Measurements from ENCODE around the gene FHL3.

FHL3 gene

GRCh38 chr1:38012363-38013226, 7.3 kb upstream of the FHL3 start, which contains the start of gene UTP11:
Gene UTP11, plus strand, starts transcription at chr1:38012734. Its CDS starts 69 bp downstream, at chr1:38012803.
- DNase-seq = peak; percentile 99

GRCh38 chr1:38009841-38010180, 4.5 kb upstream of the FHL3 start:
- no peak for DNase-seq

- DNase-seq = no peak
Observed at GRCh38 chr1:38009088-38009840, 4.0 kb upstream of the FHL3 start.

- no peak for DNase-seq
Observed at GRCh38 chr1:38006008-38006828, 904 bp upstream of the FHL3 start.

DNA sequence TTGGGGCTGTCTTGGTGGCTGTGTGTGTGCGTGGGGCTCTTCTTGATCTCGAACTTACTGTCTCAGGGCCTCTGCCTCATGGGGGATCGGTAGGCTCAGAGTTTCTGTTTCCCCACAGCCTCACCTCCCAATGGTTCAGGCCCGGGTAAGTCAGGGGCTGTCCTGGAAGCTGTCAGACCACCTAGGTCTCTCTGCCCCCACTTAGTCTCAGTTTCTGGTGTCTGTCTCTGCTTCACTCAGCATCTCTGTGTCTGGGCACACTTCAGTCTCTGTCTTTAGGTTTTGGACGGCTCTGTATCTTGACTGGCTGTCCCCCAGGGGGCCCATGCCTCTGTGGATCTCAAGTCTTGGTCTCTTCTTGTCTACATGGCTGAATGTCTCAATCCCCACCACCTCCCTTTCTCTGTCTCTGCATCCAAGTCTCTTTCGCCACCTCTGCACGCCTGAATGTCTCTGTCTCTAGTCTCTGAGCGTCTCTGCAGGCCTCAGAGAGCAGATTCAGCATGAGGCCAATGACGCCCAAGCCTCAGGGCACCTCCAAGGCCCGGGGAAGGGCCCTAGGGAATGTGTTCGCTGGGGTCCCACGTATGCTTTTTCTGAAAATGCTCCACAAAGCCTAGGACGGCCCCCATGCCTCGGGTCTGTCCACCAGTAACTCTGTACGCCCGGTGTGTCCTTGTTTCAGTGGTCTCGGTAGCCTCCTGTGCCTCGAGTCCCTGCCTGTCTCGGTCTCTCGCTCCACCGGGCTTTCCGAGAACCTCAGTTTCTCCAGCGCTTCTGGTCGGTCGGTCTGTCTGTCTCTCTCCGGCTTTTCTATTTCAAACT, 818 bp downstream of the FHL3 start:
- no peak for DNase-seq

DNA sequence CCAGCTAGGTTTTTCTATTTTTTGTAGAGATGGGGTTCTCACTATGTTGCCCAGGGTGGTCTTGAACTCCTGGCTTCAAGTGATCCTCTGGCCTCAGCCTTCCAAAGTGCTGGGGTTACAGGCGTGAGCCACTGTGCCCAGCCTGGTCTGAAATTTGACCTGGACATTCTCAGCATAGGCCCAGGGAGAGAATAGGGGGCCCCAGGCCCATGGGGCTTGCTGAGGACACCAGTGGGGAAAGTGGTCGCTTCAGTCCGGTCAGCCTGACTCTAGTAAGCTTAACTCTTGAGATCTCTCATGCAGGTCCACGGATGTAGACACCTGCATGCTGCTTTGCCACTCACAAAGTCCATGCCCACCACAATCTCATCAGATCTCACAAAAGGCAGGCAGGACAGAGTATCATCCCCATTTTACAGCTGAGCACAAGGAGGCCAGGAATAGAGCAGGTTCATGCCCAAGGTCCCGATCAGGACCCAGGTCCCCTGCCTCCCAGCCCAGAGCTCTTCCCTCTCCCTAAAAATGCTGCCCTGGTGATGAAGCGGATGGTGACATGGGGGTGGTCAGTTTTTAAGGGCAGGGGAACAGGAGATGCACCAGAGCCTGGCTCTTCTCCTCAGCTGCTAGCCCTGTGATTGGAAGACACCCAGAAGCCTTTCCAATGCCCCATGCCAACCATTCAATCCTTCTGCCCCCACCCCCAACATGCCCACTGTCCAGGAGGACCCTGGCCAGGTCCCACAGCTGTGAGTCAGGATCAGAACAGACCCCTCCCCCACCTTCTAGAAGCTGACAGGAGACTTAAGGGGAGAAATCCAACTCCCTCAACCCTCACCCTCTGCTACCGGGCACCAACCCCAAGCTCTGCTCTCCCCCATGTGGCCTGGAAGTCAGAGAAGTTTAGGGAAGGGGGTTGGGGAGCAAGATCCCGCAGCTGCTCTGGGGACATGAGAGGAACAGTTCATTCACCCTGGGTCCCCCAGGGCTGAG, 1.8 kb downstream of the FHL3 start:
- DNase-seq = no peak

GRCh38 chr1:38000529-38001455, 4.5 kb downstream of the FHL3 start:
- no peak for DNase-seq

DNA sequence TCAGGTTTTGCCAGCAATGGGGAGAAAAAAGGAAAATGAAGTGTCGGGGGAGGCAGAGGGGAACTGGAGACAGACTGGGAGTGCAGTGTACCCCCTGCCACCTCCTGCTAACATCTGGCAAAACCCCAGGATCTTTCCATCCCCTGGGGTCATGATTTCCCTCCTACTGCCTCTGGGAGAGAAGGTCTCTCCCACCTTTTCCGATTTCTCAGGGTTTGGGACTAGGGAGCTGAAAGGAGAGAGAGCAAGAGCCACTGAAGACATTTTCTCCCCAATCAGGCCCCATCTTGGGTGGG, 5.1 kb downstream of the FHL3 start:
- no peak for DNase-seq

GRCh38 chr1:37999430-38000232, 5.7 kb downstream of the FHL3 start:
- no peak for DNase-seq

- no peak for DNase-seq
Observed at GRCh38 chr1:37998913-37999429, 6.3 kb downstream of the FHL3 start.

DNA sequence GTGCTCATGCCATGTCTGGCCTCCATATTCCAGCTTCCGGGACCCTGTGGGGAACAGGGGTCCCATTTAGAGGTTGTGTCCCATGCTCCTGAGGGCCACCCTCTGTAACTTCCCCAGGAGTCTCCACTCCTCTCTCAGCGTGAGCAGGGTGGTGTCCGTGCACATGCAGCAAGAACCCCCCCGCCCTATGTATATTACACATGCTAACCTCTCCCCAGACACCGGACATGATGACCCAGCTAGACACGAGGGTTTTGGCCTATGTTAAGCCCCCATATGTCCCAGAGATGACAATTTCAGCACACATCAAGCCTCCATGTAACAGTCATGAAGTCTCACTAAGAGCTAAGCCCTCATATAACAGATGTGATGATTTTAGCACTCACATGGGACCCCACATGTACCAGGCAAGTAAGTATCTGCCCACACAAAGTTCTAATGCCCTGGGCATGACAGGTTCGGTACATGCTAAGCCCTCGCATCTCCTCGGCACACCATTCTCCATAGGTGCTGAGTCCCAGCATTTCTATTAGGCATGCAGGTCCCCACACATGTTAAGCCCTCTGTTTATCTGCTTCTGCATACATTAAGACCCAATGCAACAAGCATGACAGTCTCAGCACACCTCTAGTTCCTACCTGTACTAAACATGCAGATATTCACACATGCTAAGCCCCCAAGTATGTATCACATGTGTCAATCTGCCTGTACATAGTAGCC, 7.1 kb downstream of the FHL3 start:
- no peak for DNase-seq

DNA sequence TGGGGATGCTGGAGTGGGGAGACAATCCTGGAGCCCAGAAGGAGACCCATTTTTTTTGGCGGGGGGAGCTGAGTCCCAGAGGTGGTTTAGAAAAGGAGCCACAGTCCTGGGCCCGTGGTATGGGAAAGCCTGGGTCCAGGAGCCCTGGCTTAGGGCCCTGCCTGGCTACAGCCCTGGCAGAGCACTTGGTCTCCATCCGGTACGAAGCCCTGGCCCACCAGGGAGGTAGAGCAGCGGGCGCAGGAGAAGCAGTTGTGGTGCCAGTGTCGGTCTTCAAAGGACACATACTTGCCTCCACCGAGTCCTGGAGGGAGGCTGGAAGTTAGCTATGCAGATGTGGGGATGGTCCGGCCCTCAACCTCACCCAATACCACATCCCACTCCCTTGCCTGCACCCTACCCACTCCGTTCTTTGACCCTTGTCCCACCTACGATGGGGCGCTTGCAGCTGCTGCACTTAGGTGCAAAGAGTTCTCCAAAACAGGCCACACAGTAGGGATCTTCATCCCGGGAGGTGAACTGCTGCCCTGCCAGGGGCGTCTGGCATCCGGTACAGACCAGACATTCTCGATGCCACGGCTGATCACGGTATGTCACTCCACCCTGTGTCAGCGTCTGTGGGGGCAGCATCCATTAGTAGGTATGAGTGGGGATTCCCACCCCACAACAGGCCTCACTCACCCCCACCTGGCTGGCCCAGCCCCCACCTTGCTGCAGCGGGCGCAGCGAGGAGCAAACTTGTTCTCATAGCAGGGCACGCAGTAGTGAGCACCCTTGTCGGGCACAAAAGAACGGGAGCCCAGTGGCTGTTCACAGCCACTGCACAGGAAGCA, 7.8 kb downstream of the FHL3 start:
- DNase-seq = no peak

DNA sequence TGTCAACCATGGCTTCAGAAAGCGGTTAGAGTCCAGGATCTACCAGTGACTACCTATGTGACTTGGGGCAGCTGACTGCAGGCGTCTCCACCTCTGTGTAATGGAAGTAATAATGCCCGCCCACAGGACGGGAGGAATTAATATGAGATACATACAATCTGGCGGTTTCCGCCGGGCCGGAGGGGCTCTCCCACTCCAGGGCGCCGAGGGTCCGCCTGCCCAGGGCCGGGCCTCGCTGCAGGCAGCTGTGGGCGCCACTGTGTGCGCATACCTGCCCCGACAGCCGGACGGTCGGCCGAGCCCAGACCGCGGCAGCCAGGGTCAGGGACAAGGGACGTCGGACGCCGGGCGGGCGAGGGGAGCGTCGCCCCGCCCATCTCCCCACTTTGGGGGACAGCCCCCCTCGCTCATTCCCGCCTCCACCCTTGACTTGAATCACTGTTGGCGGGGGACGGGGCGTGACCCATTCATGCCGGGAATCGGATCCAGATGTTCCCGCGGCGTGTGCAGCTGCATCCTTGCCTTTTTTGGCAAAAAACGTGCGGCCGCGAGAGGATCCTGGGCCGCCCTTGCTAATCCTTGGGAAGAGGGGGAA, 9.5 kb downstream of the FHL3 start:
- no peak for DNase-seq

GRCh38 chr1:37994886-37995566, 10.3 kb downstream of the FHL3 start:
- DNase-seq = no peak

GRCh38 chr1:37989361-37989930, 15.9 kb downstream of the FHL3 start:
- DNase-seq = peak; percentile 11

GRCh38 chr1:37987679-37988078, 17.6 kb downstream of the FHL3 start:
- no peak for DNase-seq
